Suprapubic skin (tissue), 4 donors: ENCODE data around the gene ANAPC5.

ENCODE experiments used
- EP300 ChIP-seq: sonication (generic); formaldehyde crosslinking; IDR thresholded peaks from one replicate; pipeline ENCODE4 v1.6.1; 2017; ENCODE audit warnings: antibody characterized with exemption
- POLR2AphosphoS5 ChIP-seq, 3 donors: sonication (generic); formaldehyde crosslinking; IDR thresholded peaks; one replicate each; pipeline ENCODE4 v1.6.1; 2017; ENCODE audit warnings: antibody characterized with exemption in 3 of 3

- TF ChIP-seq POLR2AphosphoS5 (IDR thresholded peaks at IDR 0.05) = no peak
- TF ChIP-seq EP300 = no peak
These were observed 68.8 kb downstream of the ANAPC5 start for GRCh38 chr12:121283388-121283787.
